ENCODE data around the gene PAX3.

DNA sequence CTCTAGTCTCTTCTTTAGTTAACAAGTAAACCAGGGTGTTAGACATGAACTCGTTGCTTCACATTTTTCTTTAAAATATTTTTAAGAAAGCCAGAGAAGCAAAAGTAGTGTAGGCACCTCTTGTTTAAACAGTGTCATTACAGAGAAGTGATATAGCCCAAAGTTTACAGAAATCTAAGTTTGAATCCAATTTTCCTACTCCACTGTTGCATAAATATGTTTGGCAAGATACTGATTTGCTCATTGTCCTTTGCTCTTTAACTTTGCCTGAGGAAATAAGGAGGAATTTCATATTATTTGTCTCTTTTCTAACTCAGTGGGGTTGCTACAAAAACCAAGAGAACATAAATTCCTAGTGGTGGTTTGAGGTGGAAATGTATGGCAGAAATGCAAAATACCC is 81.1 kb downstream of the PAX3 start:
- no peak for TF ChIP-seq CTCF (IDR thresholded peaks at IDR 0.05)
- TF ChIP-seq POLR2A (IDR thresholded peaks at IDR 0.05) = no peak

Data from lower leg skin (tissue), 3 donors.